GM12864 (cell line): Measurements from ENCODE around the gene PEMT.

Experiments used
- DNase-seq: peaks from one replicate; pipeline ENCODE4 v3.0.0-alpha.2; 2011; ENCODE audit warnings: low read depth
- H3K4me3 ChIP-seq: 2 replicates; pipeline ENCODE4 v1.5.1; 2011; ENCODE audit warnings: mild to moderate bottlenecking, low read depth, low read length, control low read depth
- CTCF ChIP-seq: IDR thresholded peaks from 2 replicates; pipeline ENCODE4 v1.5.1; 2011; ENCODE audit warnings: low read depth, mild to moderate bottlenecking, moderate library complexity, low read length, control low read depth, inconsistent platforms; ENCODE audit errors: missing control alignments

Gene PEMT

DNA sequence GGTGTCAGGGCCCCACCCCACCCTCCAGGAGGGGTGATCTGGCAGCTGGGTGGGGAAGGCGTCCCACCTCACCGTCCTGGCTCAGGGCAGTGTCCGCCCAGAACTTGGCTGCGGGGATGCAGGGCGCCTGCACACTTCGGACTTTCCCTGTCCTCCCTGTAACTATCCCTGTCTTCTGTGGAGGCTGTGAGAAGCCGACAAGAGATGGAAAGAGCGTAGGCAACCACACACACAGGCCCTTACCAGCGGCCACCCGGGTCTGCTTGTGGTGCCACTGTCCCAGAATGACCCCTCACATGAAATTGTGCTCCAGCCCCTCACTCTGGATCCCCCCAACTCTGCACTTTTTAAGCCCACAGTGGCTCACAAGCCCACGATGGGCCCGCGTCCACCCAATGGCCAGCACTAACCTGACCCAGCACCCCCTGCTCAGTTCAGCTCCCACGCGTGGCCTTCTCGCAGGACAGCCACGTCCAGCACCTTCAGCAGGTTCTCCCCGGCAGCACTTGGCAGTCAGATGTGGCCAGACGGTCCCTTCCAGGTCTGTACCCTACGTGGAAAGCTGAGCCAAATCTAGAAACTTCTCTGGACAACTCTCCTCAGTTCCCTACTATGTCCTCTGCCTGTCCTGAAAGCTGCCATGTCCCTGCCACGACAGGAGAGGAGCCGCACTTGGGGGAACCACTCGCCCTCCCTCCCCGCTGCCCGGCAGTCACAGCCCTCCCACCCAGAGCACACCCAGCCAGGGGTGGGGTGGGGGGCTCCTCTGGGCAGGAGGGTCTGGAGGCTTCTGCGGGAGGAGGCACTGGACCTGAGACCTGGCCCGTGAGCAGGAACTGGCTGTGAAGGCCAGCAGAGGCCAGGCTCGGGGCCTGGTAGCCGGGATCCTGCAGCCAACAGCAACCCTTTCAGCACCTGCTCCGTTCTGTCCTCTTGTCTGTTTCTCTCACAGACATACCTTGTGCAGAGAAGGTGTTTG, 38.0 kb downstream of the PEMT start:
- TF ChIP-seq CTCF: no peak
- no peak overlapping the region for H3K4me3 ChIP-seq
- no peak for DNase-seq

DNA sequence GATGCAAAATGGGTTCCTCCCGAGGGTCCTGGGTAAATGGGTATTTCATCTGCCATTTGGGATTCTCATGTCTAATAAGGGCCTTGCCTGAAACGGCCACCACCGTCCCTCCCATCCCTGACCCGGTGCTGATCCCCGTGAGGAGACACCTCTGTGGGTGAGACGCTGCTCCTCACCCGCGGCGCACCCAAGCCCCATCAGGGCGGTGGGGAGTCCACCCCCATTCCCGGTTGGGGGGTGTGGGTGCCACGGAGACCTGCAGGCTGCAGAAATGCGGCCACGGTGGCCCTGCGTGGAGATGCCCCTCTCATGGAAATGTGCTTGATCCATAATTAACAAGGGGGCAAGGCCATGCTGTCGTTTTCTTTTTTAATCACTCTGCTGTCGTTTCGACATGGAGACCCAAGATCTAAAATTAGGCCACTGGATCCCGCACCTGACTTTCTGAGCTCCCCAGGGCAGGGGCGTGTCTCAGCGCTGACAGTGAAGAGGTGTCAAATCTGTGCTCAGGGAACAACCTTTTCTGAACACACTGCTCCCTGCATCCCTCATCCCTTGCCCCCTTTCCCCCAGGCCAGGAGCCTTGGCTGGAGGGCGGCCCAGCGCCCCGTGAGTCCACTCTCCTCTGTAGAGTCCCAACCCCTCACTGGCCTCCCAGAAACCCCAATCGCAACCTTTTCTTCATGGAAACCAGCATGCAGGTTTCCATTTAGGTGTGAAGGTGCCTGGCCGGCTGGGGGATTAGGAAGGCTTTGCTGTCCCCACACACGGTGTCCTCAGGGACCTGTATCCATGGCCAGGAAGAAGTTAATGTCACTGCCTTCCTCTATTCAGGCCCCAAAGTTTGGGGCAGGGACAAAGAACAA, 38.9 kb downstream of the PEMT start:
- TF ChIP-seq CTCF: no peak
- DNase-seq: no peak
- no peak overlapping the region for H3K4me3 ChIP-seq

DNA sequence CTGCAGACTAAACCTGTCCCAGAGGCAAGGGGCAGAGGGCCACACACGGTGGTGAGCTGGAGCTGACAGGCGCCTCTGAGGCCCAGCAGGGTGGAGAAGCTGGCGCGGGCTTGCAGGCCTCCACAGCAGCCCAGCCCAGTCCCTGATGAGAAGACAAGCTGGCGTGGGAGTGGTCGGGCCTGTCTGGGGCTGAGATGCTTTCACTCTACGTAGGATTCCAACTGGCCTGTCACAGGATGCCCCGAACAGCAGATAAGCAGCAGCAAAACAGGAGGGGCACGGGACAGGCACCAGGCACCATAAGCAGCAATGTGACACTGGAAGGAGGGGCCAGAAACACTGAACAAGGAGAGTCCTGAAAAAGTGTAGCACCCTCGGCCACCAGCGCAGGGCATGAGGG, 40.1 kb downstream of the PEMT start:
- H3K4me3 ChIP-seq: no peak overlapping the region
- TF ChIP-seq CTCF: no peak
- no peak for DNase-seq

GRCh38 chr17:17549732-17550366, 41.7 kb downstream of the PEMT start:
- no peak for DNase-seq
- no peak for TF ChIP-seq CTCF
- H3K4me3 ChIP-seq: no peak overlapping the region

DNA sequence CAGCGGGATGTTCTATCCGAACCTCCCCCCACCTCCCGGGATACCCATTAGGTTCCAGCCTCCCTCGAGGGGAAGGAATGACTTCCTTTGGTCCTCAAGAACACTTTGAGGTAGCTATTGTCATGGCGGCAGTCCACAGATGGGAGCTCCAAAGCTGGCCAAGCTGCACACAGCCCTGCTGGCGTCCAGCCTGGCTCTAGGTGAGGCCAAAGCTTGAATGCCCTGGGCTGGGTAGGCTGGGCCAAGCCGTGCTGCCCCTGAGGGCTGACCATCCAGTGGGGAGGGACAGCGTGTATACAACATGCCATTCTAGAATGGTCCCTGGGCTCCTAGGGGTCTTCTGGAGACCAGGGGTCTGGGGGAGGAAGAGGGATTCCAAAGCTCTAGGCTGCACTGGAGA, 43.5 kb downstream of the PEMT start:
- no peak for TF ChIP-seq CTCF
- no peak for DNase-seq
- no peak overlapping the region for H3K4me3 ChIP-seq

DNA sequence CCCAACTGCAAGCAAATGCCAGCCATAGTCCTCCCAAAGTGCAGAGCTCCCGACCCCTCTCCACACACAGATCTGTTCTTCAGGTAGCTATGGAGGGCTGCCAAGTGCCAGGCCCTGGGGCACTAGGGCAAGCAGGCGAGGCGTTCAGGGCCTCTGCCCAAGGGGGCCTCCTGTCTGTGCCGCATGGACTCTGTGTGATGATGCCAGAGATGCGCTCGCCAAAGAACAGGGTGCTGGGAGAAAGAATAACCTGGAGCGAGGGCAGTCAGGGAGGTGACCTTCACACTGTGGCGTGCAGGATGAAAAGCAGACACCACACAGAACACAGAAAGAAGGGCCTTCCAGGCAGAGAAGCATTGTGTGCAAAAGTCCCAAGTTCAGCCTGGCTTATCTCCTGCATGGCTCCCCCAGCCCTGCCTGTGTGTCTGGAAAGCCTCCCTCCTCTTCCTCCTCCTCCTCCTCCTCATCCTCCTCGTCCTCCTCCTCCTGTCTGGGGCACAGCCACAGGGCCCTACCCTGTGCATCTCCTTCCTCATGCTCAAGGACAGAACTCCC, 44.2 kb downstream of the PEMT start:
- no peak for DNase-seq
- no peak overlapping the region for H3K4me3 ChIP-seq
- TF ChIP-seq CTCF: no peak
